Measurements from ENCODE around the gene CFAP73. TPM values are rescaled to one million over a fixed set of nuclear protein-coding genes. Genes with fewer than 3 reads are reported as not detected.

The CFAP73 gene
- total RNA-seq, 1 experiment from 2014 or later = 0.34 TPM

GRCh38 chr12:113102811-113103210 is 46.7 kb upstream of the CFAP73 start:
- no peak for ATAC-seq
- Histone ChIP-seq H3K27ac (ENCODE audit: low read depth, low read length) (no peak overlapping the region), H3K36me3 (ENCODE audit: control insufficient read depth in 1 of 2, insufficient read depth in 2 of 2, low read length in 2 of 2) (no peaks in the 10 kb centered on the region), H2AFZ (ENCODE audit: low read depth, low read length, poor library complexity, severe bottlenecking) (no peak overlapping the region), H3K9me3 (ENCODE audit: control insufficient read depth in 1 of 2, insufficient read depth in 1 of 2, low read depth in 1 of 2, low read length in 2 of 2) (no peaks in the 10 kb centered on the region), H3K4me3 (replicated peaks in 1 of 2; ENCODE audit: low read depth in 1 of 2, low read length in 2 of 2) (no peak overlapping the region), H3K9ac (ENCODE audit: low read length) (no peak overlapping the region), H3K27me3 (ENCODE audit: insufficient read depth, low read length) (no peaks in the 10 kb centered on the region), H3K9me2 (ENCODE audit: insufficient read depth) (no peaks in the 10 kb centered on the region), H3K79me2 (ENCODE audit: insufficient read depth, low read length) (no peaks in the 10 kb centered on the region), H3K4me1 (ENCODE audit: control insufficient read depth in 1 of 2, insufficient read depth in 2 of 2, low read length in 2 of 2) (peaks cover 6 to 14% of the 10 kb centered on the region in 2 experiments; a peak in 3 of 4 replicates), H4K20me1 (ENCODE audit: insufficient read depth) (no peaks in the 10 kb centered on the region), H3K4me2 (ENCODE audit: low read length) (no peak overlapping the region)
- ChIA-PET RAD21 (ENCODE audit: low non-redundant PET in 1 of 2, low total read pairs in 2 of 2, uncharacterized antibody in 2 of 2, unreplicated experiment in 2 of 2) (no interaction called here), CTCF (interaction anchor here (2.0 kb wide), 1 partner anchor 110 kb away, joined by 4 read pairs; no protein-coding TSS in a partner anchor), POLR2A (no interaction called here)
- DNase-seq (ENCODE audit: low read depth, low spot score) = no peak
- TF ChIP-seq EZH2phosphoT487 (IDR thresholded peaks at IDR 0.05; ENCODE audit: borderline replicate concordance) (no peak), JUND (IDR thresholded peaks at IDR 0.05) (no peak), SRF (IDR thresholded peaks at IDR 0.05; ENCODE audit: low read depth) (no peak), CBX3 (IDR thresholded peaks at IDR 0.05; ENCODE audit: low read depth) (no peak), SIN3A (IDR thresholded peaks at IDR 0.05; ENCODE audit: low read depth) (no peak), TCF7L2 (IDR thresholded peaks at IDR 0.05; ENCODE audit: borderline replicate concordance, extremely low read depth, insufficient read depth, insufficient read length) (no peak), FOSL1 (IDR thresholded peaks at IDR 0.05; ENCODE audit: low read depth) (no peak), EZH2 (IDR thresholded peaks at IDR 0.05) (no peak), POLR2AphosphoS5 (IDR thresholded peaks at IDR 0.05; ENCODE audit: low read depth, low read length) (no peak), CEBPB (IDR thresholded peaks at IDR 0.05; ENCODE audit: low read depth) (no peak), EGR1 (IDR thresholded peaks at IDR 0.05; ENCODE audit: low read depth) (no peak), POLR2A (IDR thresholded peaks at IDR 0.05; ENCODE audit: borderline replicate concordance, extremely low read depth, insufficient read depth, insufficient read length) (no peak)
- TF ChIP-seq, protein P1, sequence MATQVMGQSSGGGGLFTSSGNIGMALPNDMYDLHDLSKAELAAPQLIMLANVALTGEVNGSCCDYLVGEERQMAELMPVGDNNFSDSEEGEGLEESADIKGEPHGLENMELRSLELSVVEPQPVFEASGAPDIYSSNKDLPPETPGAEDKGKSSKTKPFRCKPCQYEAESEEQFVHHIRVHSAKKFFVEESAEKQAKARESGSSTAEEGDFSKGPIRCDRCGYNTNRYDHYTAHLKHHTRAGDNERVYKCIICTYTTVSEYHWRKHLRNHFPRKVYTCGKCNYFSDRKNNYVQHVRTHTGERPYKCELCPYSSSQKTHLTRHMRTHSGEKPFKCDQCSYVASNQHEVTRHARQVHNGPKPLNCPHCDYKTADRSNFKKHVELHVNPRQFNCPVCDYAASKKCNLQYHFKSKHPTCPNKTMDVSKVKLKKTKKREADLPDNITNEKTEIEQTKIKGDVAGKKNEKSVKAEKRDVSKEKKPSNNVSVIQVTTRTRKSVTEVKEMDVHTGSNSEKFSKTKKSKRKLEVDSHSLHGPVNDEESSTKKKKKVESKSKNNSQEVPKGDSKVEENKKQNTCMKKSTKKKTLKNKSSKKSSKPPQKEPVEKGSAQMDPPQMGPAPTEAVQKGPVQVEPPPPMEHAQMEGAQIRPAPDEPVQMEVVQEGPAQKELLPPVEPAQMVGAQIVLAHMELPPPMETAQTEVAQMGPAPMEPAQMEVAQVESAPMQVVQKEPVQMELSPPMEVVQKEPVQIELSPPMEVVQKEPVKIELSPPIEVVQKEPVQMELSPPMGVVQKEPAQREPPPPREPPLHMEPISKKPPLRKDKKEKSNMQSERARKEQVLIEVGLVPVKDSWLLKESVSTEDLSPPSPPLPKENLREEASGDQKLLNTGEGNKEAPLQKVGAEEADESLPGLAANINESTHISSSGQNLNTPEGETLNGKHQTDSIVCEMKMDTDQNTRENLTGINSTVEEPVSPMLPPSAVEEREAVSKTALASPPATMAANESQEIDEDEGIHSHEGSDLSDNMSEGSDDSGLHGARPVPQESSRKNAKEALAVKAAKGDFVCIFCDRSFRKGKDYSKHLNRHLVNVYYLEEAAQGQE (IDR thresholded peaks at IDR 0.05; ENCODE audit: low read depth) = no peak
- TF ChIP-seq, protein P2, sequence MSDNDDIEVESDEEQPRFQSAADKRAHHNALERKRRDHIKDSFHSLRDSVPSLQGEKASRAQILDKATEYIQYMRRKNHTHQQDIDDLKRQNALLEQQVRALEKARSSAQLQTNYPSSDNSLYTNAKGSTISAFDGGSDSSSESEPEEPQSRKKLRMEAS (IDR thresholded peaks at IDR 0.05) = no peak
- TF ChIP-seq, protein P3, sequence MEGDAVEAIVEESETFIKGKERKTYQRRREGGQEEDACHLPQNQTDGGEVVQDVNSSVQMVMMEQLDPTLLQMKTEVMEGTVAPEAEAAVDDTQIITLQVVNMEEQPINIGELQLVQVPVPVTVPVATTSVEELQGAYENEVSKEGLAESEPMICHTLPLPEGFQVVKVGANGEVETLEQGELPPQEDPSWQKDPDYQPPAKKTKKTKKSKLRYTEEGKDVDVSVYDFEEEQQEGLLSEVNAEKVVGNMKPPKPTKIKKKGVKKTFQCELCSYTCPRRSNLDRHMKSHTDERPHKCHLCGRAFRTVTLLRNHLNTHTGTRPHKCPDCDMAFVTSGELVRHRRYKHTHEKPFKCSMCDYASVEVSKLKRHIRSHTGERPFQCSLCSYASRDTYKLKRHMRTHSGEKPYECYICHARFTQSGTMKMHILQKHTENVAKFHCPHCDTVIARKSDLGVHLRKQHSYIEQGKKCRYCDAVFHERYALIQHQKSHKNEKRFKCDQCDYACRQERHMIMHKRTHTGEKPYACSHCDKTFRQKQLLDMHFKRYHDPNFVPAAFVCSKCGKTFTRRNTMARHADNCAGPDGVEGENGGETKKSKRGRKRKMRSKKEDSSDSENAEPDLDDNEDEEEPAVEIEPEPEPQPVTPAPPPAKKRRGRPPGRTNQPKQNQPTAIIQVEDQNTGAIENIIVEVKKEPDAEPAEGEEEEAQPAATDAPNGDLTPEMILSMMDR (IDR thresholded peaks at IDR 0.05 in 2 of 3, conservative IDR thresholded peaks at IDR 0.05 in 1 of 3; ENCODE audit: borderline replicate concordance in 1 of 3, insufficient read depth in 1 of 3, low read depth in 2 of 3, low read length in 2 of 3) = no peak
- no TSS peak for BruUV-seq (replicated peaks)
- intact Hi-C loops (cut with micrococcal nuclease) = no loop called here

All from HCT116 (cell line).